ENCODE data around the gene PRDX2.

PRDX2 gene

GRCh38 chr19:12789904-12790619 is 11.5 kb downstream of the PRDX2 start:
- TF ChIP-seq GATA3 (IDR thresholded peaks at IDR 0.05; ENCODE audit: low read depth, low read length) (no peak), GATA2 (IDR thresholded peaks at IDR 0.05; ENCODE audit: low read depth, low read length) (no peak)

GRCh38 chr19:12789098-12789903 is 12.3 kb downstream of the PRDX2 start:
- no peak for TF ChIP-seq GATA3 (IDR thresholded peaks at IDR 0.05; ENCODE audit: low read depth, low read length)
- no peak for TF ChIP-seq GATA2 (IDR thresholded peaks at IDR 0.05; ENCODE audit: low read depth, low read length)

GRCh38 chr19:12788682-12789097 is 12.9 kb downstream of the PRDX2 start:
- TF ChIP-seq GATA2 (IDR thresholded peaks at IDR 0.05; ENCODE audit: low read depth, low read length) (no peak), GATA3 (IDR thresholded peaks at IDR 0.05; ENCODE audit: low read depth, low read length) (no peak)

GRCh38 chr19:12788042-12788681 is 13.4 kb downstream of the PRDX2 start:
- TF ChIP-seq GATA3 (IDR thresholded peaks at IDR 0.05; ENCODE audit: low read depth, low read length) (no peak), GATA2 (IDR thresholded peaks at IDR 0.05; ENCODE audit: low read depth, low read length) (no peak)

- TF ChIP-seq GATA3 (IDR thresholded peaks at IDR 0.05; ENCODE audit: low read depth, low read length): no peak
- no peak for TF ChIP-seq GATA2 (IDR thresholded peaks at IDR 0.05; ENCODE audit: low read depth, low read length)
Measured at GRCh38 chr19:12787458-12787857, 14.1 kb downstream of the PRDX2 start.

- TF ChIP-seq GATA2 (IDR thresholded peaks at IDR 0.05; ENCODE audit: low read depth, low read length): no peak
- TF ChIP-seq GATA3 (IDR thresholded peaks at IDR 0.05; ENCODE audit: low read depth, low read length): no peak
Measured at GRCh38 chr19:12786952-12787351, 14.6 kb downstream of the PRDX2 start.

GRCh38 chr19:12786141-12786870 is 15.3 kb downstream of the PRDX2 start:
- no peak for TF ChIP-seq GATA3 (IDR thresholded peaks at IDR 0.05; ENCODE audit: low read depth, low read length)
- TF ChIP-seq GATA2 (IDR thresholded peaks at IDR 0.05; ENCODE audit: low read depth, low read length): no peak

- TF ChIP-seq GATA2 (IDR thresholded peaks at IDR 0.05; ENCODE audit: low read depth, low read length) (no peak), GATA3 (IDR thresholded peaks at IDR 0.05; ENCODE audit: low read depth, low read length) (no peak)
Measured at GRCh38 chr19:12785431-12786031, 16.1 kb downstream of the PRDX2 start.

- TF ChIP-seq GATA3 (IDR thresholded peaks at IDR 0.05; ENCODE audit: low read depth, low read length) (no peak), GATA2 (IDR thresholded peaks at IDR 0.05; ENCODE audit: low read depth, low read length) (no peak)
Measured at GRCh38 chr19:12784871-12785430, 16.6 kb downstream of the PRDX2 start.

- TF ChIP-seq GATA2 (IDR thresholded peaks at IDR 0.05; ENCODE audit: low read depth, low read length) (peak; percentile 63), GATA3 (IDR thresholded peaks at IDR 0.05; ENCODE audit: low read depth, low read length) (no peak)
Measured at GRCh38 chr19:12784394-12784870, 17.2 kb downstream of the PRDX2 start.

- TF ChIP-seq GATA2 (IDR thresholded peaks at IDR 0.05; ENCODE audit: low read depth, low read length): no peak
- TF ChIP-seq GATA3 (IDR thresholded peaks at IDR 0.05; ENCODE audit: low read depth, low read length): no peak
Measured at GRCh38 chr19:12783849-12784393, 17.7 kb downstream of the PRDX2 start.

- TF ChIP-seq GATA2 (IDR thresholded peaks at IDR 0.05; ENCODE audit: low read depth, low read length) (no peak), GATA3 (IDR thresholded peaks at IDR 0.05; ENCODE audit: low read depth, low read length) (no peak)
Measured at GRCh38 chr19:12783291-12783848, 18.2 kb downstream of the PRDX2 start.

All from SH-SY5Y (cell line).